22Rv1 (cell line): ENCODE data around the gene MINAR1.

Experiments
- ZFX ChIP-seq: fragments of 450-650 bp; IDR thresholded peaks from 2 replicates; pipeline ENCODE4 v1.6.1; 2017; ENCODE audit warnings: antibody characterized with exemption, borderline replicate concordance
- TF ChIP-seq, protein P1 (sequence below): fragments of 450-650 bp; IDR thresholded peaks from 2 replicates; pipeline ENCODE4 v1.5.1; 2017; ENCODE audit warnings: mild to moderate bottlenecking

DNA sequence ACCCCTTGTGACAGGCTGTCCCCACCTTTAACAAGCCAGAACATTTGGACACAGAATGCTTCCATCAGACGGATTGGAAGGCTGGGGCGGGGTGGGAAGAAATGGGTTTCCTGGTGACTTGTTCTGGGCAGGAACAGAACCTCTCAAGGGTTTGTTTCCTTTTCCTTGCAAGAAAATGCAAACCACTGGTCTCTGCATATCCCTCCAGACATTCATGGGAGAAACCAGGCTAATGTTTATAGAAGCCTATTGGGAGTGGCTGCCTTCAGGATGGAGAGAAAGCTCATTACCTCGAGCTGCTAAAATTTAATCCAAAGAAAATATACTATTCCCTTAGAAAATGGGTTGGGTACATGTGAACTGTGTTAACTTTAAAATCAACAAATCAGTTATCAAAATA is 21.9 kb downstream of the MINAR1 start:
- TF ChIP-seq, protein P1, sequence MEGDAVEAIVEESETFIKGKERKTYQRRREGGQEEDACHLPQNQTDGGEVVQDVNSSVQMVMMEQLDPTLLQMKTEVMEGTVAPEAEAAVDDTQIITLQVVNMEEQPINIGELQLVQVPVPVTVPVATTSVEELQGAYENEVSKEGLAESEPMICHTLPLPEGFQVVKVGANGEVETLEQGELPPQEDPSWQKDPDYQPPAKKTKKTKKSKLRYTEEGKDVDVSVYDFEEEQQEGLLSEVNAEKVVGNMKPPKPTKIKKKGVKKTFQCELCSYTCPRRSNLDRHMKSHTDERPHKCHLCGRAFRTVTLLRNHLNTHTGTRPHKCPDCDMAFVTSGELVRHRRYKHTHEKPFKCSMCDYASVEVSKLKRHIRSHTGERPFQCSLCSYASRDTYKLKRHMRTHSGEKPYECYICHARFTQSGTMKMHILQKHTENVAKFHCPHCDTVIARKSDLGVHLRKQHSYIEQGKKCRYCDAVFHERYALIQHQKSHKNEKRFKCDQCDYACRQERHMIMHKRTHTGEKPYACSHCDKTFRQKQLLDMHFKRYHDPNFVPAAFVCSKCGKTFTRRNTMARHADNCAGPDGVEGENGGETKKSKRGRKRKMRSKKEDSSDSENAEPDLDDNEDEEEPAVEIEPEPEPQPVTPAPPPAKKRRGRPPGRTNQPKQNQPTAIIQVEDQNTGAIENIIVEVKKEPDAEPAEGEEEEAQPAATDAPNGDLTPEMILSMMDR, result no peak
- TF ChIP-seq ZFX, result no peak
